Embryonic facial prominence (tissue), 1 donor: Measurements from ENCODE around the gene SLC12A3.

Source experiments
- DNase-seq: peaks from one replicate; pipeline ENCODE4 v3.0.0-alpha.2; 2016; ENCODE audit errors: extremely low spot score

SLC12A3 gene

DNA sequence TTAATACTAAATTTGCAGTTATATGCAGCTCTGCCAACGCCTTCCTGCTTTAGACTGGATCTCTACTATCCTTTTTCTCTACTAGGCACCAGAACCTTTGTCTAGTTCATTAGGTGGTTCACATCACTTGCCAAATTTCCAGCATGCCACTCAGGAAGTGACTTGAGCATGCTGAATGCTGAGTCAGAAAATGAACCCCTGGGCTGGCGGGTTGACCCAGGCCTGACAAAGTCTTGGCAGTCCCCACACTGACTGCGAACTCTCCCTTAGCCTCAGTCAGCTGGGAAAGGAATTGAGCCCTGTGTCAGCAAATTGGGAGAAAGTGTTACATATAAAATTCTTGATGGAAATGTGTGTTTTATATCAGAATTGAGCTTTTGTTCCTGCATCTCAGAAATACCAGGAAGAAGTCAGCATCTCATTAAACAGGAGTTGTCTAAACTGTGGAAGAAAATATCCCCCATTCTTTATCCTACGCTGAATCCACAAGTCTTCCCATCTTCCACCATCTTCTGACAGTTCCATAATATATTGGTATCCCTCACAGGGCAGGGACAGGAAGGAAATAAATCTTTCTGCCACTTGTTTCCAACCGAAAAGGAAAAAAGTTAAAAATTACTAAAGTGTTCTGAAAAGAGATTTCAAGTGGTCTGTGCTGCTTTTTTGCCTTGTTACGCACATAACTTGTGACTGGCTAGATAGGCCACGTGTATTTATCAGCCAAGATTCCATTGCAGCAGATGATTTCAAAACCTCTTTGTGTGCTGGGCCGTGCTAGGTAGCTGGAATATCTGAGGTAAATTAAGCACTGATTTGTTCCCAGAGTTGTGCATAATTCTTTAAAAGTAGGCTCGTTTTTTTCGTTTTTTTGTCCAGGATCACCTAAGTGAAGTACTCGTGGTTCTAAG is 16.7 kb upstream of the SLC12A3 start:
- no peak for DNase-seq

DNA sequence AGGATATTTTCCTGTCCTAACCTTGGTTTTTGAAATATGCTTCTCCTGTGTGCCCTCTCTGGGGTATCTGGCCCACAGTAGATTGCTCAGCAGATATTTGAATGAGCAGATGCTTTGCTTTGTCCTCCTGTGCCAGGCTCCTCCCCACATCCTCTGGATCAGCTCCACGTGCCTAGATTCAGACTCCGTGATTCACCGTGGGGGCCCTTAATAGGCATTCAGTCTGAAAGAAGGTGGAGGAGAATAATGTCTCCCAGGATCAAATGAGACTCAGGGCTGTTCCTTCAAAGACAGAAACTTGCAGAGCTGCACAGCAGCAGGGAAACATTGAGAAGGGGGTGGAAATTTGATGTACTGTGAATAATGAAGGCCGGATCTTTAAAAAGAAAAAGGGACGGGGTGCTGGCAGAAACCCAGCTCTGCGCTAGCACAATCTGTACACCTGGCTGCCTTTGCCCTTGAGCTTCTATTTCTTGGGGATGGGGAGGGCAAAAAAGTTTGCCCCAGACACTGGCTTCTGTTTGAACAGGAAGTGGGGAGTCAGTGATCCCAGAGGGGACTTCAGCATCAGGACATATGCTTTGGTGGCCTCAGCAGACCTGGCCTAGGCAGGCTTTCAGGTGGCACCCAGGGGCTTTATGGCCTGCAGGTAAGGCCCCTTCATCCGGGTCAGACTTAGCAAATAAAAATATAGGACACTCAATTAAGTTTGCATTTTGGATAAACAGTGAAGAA is 15.9 kb upstream of the SLC12A3 start:
- no peak for DNase-seq

DNA sequence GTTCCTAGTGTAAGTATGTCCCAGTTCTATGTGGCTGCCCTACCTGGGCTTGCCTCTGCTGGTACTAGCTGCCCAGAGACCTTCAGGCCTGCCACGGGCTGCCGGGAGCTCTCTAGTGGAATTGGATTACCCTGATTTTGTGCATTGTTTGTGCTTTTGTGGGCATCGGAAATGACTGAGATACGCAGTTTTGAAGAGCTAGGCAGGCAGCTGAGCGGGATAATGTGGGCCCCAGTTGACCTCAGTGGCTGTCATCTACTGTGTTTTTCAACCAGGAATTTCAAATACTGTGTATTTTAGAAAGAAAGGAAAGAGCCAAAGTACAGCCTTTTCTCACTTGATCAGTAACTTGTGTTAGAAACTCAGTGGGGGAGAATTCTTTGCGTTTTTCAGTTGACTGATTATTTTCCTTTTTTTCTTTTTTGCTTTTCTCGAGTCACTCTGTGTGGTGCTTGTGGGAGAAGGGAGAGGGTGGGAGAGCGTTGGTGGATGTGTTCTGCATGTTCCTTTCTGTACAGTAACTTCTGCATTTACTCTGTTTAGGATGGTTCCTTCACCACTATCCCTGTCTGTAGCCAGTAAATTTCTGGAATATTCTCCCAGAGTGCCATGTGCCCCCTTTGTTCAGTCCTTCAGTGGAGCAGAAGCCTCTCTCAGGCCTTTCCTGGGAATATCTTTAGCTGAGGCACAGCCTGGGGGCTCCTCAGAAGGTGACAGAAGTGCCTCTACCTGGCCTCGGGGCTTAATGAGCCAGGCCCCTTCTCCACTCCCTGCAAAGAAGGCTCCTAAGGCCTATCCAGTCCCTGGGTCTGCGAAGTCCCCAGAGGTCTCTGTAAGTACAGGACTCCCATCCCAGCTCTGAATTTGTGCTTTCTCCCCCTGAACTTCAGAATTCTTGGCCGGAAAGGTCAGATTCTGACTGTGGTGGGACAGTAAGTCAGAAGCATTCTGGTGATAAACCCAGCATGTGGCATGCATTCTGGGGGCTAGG is 15.0 kb upstream of the SLC12A3 start:
- peak; percentile 43 for DNase-seq

DNA sequence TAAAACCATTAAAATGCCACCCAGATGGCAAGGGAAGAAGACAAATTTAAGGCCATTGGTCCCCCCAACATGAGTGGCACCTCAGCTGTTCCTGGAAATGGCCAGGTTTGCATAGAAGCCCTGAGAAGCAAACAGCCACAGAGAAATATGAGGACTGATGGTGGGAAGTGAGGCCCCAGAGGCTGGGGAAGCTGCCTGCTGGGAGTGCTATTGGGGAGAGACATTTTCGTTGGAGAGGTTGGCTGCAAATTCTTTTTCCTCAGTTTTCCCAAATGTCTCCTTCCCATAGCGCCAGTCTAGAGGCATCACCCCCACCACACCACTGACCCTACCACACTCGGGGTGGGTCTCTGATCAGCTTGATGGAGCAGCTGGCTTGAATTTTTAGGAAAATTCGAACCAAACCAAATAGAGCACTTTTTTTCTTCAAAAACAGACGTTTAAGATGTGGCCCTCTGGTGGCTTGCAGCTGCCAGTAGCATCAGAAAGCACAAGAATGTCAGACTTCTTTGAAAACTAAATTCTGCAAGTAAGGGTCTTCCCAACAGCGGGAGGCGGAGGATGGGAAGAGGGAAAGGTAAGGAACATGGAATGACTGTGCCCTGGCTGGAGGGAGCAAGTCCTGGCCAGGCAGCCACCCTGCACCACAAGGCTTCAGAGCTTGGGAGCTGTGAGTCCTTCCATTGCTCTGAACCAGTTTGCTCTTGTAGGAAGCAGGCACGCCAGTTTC is 13.2 kb upstream of the SLC12A3 start:
- no peak for DNase-seq

DNA sequence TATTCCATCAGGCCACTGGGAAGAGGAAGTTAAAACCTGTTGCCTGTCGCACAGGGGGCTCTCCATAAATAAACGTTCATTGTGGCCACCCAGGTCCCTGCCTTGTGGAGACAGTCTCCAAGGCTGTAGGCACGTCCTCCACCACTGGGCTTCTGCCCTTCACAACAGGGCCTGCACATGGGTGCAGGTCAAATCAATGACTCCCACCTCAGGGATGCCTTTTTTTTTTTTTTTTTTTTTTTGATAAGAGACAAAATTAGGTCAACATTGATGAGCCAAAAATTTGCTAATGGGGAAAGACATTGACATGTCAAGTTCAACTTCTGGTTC is 12.6 kb upstream of the SLC12A3 start:
- no peak for DNase-seq

DNA sequence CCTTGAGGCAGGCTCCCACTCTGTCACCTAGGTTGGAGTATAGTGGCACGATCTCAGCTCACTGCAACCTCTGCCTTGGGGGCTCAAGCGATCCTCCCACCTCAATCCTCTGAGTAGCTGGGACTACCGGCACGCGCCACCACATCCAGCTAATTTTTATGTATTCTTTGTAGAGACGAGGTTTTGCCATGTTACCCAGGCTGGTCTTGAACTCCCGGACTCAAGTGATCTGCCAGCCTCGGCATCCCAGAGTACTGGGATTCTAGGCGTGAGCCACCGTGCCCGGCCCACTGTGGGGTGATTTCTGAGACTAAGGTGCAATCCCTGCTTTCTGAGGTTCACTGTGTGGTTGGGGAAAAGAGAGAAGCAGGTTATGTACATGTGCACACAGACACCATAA is 12.0 kb upstream of the SLC12A3 start:
- no peak for DNase-seq

DNA sequence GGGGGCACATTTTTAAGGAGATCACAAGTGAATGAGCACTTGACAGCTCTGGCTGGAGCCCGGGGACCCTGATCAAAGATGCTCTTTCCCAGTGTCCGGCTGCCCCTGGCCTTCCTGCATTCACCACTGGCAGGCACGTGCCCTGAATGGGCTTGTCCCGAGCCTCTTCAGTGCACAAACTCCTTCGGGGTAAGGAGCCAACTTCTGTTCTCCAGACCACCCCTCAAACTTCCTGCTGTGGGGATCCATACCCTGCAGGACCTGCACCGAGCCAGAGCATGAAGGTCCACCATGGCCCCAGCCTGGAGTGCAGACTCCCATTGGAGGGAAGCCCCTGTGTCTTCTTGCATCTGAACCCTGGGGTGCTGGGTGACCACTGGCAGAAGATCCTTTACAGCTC is 9.8 kb upstream of the SLC12A3 start:
- no peak for DNase-seq

DNA sequence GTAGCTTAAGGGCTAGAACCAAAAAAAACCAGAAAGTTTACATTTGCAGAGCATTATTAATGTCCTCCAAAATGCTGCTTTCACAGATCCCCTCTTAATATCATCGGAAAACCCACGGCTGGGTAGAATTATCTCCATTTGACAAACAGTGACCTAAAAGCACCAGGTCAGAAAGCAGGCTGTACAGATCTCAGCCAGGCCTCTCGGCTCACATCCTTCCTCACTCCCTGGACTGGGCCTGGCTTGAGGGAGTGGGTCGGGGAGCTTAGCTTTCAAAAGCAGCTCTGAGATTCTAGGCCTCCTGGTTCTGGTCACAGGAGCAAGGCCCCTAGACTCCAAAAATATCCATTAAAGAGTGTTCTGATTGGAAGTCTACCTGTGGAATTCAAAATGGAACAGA is 9.1 kb upstream of the SLC12A3 start:
- DNase-seq = no peak

DNA sequence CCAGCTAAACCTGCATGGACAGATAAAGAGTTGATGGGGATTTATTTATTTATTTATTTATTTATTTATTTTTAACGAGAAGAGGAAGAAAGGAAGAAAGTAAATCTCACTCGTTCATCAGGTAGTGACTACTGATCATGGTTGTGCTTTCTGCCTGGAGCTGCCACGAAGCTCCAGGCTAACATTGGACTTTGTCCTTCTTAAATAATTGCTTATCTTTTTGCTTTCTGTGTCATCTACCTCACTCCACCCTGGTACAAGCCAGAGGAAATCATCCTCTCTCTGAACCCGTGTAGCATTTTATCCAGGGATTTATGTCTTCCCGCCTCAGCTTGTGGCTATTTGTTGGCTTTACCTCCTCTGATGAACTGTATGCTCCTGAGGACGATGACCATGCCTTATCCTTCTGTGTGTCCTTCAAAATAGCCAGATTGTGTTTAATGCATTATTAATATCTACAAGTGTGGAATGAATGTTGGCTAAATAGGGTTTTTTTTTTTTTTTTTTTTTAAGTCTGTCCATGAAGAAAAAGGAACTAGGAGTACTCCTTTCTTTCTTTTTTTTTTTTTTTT is 8.0 kb upstream of the SLC12A3 start:
- no peak for DNase-seq

DNA sequence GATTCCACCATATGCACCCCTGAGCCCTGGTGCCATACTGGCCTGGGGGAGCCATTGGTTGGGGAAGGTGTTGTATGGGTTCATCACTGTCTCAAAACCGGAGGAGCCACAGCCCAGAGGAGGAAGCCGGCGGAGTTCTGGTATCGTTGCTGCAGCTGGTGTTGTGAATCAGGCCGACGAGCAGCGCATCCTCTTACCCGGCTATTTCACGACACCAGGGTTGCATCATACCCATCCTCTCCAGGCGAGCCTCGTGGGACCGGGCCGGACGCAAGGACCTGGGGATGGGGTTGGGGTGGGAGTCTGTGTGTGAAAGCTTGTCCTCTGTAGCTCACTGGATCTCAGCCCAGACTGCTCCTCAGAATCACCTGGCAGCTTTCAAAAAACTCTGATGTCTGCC is 6.6 kb upstream of the SLC12A3 start:
- no peak for DNase-seq

DNA sequence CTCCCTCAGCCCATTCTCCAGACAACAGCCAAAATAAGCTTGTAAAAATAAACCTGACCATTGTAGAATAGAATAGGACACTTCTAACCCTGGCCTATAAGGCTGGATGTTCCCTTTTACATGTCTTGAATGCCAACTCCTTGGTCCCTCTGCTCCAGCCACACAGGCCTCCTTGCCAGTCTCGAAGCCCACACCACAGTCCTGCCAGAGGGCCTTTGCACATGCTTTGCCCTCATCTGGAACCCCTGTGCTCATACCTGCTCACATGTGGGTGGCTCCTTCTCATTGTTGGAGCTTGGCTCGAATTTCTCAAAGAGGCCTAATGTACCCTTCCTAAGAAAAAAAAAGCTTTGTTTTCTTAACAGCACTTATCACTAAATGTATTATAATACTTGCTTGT is 5.4 kb upstream of the SLC12A3 start:
- DNase-seq = no peak

DNA sequence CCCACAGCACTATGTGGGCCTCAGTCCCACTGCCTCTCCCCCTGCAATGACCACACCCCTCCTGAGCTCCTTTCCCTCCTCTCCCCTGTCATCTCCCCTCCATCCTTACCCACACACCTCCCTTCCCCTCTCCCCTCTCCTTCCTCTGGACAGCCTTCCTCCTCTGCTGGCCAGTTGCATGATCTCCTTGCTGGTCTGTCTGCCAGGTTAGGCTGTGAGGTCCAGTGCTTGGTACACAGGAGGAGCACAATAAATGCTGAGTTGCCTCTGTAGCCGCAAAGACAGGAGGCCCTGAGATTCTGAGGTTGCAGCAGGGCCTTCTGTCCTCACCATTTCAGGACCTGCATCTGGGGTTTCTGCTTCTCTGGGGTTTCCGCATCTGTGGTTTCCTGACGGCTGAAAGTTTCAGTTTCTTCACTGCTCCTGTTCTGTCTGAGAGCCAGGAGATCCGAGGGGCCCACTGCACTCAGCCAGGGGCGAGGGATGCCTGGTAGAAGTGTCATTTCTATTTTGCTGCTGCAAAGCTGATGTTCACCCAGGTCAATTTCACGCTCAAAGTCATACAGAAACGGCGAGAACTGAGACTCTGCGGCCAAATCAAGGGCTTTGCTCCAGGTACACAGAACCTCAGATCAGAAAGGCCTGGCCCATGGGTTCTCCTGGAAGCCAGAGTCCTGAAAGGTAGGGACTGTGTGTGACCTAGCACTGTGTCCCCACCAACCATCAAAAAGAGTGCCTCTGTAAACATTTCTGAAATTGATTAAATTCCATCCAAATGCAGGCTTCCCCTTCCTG is 4.6 kb upstream of the SLC12A3 start:
- DNase-seq = peak; percentile 39

DNA sequence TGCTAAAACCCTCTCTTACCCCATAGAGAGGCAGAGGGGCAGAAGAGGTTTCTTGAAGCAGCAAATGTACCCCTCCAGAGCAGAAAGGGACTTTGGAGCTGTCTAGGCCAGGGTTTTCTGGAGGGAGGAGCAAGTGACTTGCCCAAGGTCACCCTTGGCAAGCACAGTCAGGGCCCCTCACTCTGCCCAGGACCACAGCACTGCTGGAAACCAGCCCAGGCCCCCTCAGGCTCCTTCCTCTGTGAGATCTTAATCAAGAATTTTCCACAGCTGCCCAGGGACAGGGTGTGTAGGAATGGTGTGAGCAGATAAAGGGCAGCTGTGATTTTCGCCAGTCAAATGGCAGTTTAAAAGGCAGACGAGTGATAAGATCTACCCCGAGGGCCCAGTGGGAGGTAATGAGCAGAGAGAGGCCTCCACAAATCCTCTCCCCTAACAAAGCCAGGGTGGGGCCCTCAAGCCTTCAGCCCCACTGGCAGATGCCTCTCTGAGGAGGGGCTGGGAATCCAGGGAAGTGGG is 3.9 kb upstream of the SLC12A3 start:
- DNase-seq = no peak

DNA sequence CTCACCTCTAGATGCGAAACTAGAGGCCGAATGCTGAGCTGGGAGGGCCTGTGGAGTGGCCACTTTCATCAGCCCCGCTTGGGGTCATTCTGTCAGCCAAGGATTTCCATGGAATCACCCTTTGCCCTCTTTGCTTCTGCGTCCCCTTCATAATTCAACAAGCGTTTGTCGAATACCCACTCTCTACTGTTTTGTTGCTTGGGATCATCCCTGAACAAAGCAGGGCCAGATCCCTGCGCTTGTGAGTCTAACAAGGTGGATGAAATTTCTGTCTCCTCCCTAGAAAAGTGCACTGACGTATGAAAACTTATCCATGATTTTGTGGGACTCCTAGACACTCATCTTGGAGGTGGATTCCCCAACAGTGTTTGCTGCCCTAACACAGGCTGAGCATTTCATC is 3.3 kb upstream of the SLC12A3 start:
- DNase-seq = no peak

DNA sequence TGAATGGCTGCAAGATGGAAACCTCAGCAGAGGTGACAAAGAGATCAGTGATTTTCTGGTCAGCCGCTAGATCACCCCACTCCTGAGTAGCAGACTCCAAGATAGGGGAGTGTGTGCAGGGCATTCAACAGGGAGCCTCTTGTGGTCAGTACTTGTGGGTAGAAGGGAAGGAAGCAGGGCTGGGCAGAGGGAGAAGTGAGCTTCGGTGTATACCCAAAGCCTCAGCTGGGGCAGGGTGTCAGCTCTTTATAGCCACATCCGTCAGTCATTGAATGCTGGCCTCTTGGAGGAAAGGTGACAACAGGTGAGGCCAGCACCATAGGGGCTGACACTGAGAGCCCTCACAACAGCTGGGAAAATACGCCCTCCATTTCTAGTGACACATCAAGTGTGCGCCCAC is 2.2 kb upstream of the SLC12A3 start:
- no peak for DNase-seq

DNA sequence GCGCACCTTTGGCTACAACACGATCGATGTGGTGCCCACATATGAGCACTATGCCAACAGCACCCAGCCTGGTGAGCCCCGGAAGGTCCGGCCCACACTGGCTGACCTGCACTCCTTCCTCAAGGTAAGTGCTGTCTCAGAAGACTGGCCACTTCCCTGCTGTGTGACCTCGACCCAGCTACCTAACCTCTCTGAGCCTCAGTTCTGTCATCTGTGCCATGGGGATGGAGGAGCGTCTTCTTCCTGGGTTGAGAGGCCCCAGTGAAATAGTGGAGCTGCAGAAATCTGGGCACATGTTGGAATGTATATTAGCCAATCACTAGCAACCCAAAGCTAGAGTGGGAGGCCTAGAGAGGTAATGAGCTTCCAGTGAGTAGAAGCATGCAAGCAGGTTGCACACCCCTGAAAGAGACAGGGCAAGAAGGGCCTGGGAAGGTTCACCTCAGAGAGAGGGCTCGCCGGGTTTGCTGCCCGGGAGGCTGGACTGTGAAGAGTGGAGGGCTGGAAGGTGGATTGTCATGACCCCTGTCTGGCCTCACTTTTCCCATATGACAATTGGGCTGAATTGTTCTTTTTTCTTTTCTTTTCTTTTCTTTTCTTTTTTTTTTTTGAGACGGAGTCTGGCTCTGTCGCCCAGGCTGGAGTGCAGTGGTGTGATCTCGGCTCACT is 521 bp downstream of the SLC12A3 start:
- DNase-seq = no peak

DNA sequence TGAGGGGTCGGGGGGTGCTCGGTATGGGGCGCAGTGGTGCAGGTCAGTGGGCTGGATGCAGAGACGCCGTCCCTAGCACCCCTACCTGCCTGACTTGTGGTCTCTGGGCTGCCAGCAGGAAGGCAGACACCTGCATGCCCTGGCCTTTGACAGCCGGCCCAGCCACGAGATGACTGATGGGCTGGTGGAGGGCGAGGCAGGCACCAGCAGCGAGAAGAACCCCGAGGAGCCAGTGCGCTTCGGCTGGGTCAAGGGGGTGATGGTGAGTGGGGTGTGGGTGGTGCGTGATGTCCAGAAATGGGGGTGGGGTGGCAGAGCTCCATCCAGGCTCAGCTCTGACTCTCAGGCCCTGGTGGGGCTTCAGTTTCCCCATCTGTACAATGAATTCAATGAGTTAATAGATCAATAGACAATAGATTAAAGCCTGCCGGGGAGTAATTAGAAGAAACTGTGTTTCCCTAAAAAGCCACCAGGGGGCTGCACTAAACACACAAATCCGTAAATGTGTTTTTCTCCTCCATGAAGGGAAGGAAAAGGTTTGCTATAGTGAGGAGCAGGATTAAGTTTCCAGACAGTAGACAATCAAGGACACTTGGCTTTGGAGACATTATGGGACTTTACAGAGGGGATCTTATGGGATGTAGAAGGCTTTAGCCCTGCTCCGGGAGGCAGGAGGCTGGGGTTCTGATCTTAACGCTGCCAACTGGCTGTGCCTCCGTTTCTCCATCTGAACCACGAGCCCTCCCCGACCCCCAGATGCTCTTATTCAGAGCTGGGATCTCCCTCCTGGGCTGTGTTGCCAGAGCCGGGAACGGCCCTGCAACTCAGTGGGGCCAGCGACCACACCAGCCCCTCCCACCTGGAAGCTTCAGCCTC is 2.2 kb downstream of the SLC12A3 start:
- DNase-seq = peak; percentile 48

DNA sequence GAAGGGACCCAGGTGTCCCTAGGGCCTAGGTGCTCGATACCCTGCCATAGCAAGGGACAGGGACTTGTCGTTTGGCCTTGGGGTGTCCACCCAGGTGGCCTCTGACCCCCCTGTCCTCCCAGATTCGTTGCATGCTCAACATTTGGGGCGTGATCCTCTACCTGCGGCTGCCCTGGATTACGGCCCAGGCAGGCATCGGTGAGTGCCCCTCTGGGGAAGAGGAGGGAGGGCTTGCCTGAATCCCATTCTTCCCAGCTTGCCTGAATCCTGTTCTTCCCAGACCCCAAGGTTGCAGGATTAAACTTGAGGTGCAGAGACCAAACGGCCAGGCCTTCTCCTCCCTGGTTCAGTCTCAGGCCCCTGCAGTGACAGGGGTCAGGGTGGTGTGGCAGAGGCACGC is 3.2 kb downstream of the SLC12A3 start:
- DNase-seq = no peak
